Measurements from ENCODE around the gene ALX1. TPM values are rescaled to one million over a fixed set of nuclear protein-coding genes. Genes with fewer than 3 reads are reported as not detected.

Gene ALX1
- total and polyA plus RNA-seq, 9 of the 15 experiments (the other 6 are each of a cell fraction or from before 2014, with no cell fraction given) = 0.09 to 0.31 (median 0.11) TPM; not detected in 2

DNA sequence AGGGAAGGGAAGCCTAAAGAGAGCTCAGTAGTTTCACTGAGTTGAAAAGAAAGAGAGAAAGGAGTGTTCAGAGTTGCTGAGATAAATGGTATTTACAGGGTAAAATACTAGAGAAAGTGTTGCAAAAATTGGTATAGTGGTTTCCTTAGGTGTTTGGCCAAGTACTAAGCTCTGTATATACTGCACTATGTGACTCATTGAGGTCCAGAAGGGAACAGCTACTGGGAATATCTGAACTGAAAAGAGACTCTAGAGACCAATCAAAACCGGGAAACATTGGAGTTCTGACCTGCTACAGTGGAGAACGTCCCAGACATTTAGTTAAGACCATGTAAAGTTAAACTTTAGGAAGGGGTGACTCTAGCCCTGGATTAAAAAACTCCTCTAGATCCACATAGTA, 42.7 kb upstream of the ALX1 start:
- WGBS (ENCODE audit: insufficient coverage, low coverage, missing lambda C conversion rate) = 0% methylated on average over 2 of the region's 2 CpGs
- intact Hi-C loops (cut with micrococcal nuclease) = no loop called here
- no peak for DNase-seq (ENCODE audit: extremely low read depth in 1 of 4, low spot score in 3 of 4)
- ATAC-seq = no peak
- Histone ChIP-seq H3K4me2 (ENCODE audit: insufficient read depth, low read length) (no peak overlapping the region), H4K20me1 (replicated peaks; ENCODE audit: control insufficient read depth, insufficient read depth, low read length) (no peaks in the 10 kb centered on the region), H3K9me1 (ENCODE audit: control insufficient read depth, insufficient read depth, low read length) (no peaks in the 10 kb centered on the region), H3K9ac (ENCODE audit: insufficient read depth in 1 of 2, low read depth in 2 of 2, low read length in 2 of 2) (no peak overlapping the region), H3K79me2 (ENCODE audit: control insufficient read depth, insufficient read depth, low read length) (no peaks in the 10 kb centered on the region), H3K36me3 (ENCODE audit: control insufficient read depth, insufficient read depth, low read length) (no peaks in the 10 kb centered on the region), H3K27me3 (ENCODE audit: control insufficient read depth in 2 of 2, insufficient read depth in 2 of 2, low read length in 2 of 2) (no peaks in the 10 kb centered on the region), H3K4me1 (replicated peaks in 1 of 2; ENCODE audit: control insufficient read depth in 2 of 2, insufficient read depth in 2 of 2, low read length in 2 of 2) (no peaks in the 10 kb centered on the region), H3K9me3 (replicated peaks; ENCODE audit: control insufficient read depth, insufficient read depth, low read depth, low read length) (no peaks in the 10 kb centered on the region), H3K27ac (ENCODE audit: extremely low read depth, low read depth, low read length) (no peak overlapping the region), H3K4me3 (no peak overlapping the region), H2AFZ (ENCODE audit: low read depth, low read length) (no peak overlapping the region)
- TF ChIP-seq ZNF41 (CRISPR knock-in tag; conservative IDR thresholded peaks at IDR 0.05) = no peak
- no peak for TF ChIP-seq NFE2 (IDR thresholded peaks at IDR 0.05; ENCODE audit: low read depth)
- no peak for TF ChIP-seq DNMT1 (IDR thresholded peaks at IDR 0.05)
- TF ChIP-seq RBM17 (IDR thresholded peaks at IDR 0.05; ENCODE audit: borderline replicate concordance, low read depth, low read length) = no peak
- no peak for TF ChIP-seq PHTF2 (CRISPR knock-in tag; IDR thresholded peaks at IDR 0.05)
- POLR2A ChIA-PET = no interaction called here
- no peak for FAIRE-seq
- in situ Hi-C loops (cut with MboI) = no loop called here
- BruUV-seq (replicated peaks) = no TSS peak
- CTCF ChIA-PET (ENCODE audit: low intra/inter-chr PET ratio) = no interaction called here

GRCh38 chr12:85244561-85244960, 35.5 kb upstream of the ALX1 start:
- no peak for FAIRE-seq
- H3K9ac ChIP-seq (ENCODE audit: insufficient read depth in 1 of 2, low read depth in 2 of 2, low read length in 2 of 2) = no peak overlapping the region
- TF ChIP-seq CBFA2T3 (IDR thresholded peaks at IDR 0.05) (no peak), ZNF3 (CRISPR knock-in tag; IDR thresholded peaks at IDR 0.05) (no peak), TAF7 (tag; IDR thresholded peaks at IDR 0.05) (no peak), ILK (tag; IDR thresholded peaks at IDR 0.05; ENCODE audit: borderline replicate concordance, low read depth) (no peak)
- TF ChIP-seq, protein P1, sequence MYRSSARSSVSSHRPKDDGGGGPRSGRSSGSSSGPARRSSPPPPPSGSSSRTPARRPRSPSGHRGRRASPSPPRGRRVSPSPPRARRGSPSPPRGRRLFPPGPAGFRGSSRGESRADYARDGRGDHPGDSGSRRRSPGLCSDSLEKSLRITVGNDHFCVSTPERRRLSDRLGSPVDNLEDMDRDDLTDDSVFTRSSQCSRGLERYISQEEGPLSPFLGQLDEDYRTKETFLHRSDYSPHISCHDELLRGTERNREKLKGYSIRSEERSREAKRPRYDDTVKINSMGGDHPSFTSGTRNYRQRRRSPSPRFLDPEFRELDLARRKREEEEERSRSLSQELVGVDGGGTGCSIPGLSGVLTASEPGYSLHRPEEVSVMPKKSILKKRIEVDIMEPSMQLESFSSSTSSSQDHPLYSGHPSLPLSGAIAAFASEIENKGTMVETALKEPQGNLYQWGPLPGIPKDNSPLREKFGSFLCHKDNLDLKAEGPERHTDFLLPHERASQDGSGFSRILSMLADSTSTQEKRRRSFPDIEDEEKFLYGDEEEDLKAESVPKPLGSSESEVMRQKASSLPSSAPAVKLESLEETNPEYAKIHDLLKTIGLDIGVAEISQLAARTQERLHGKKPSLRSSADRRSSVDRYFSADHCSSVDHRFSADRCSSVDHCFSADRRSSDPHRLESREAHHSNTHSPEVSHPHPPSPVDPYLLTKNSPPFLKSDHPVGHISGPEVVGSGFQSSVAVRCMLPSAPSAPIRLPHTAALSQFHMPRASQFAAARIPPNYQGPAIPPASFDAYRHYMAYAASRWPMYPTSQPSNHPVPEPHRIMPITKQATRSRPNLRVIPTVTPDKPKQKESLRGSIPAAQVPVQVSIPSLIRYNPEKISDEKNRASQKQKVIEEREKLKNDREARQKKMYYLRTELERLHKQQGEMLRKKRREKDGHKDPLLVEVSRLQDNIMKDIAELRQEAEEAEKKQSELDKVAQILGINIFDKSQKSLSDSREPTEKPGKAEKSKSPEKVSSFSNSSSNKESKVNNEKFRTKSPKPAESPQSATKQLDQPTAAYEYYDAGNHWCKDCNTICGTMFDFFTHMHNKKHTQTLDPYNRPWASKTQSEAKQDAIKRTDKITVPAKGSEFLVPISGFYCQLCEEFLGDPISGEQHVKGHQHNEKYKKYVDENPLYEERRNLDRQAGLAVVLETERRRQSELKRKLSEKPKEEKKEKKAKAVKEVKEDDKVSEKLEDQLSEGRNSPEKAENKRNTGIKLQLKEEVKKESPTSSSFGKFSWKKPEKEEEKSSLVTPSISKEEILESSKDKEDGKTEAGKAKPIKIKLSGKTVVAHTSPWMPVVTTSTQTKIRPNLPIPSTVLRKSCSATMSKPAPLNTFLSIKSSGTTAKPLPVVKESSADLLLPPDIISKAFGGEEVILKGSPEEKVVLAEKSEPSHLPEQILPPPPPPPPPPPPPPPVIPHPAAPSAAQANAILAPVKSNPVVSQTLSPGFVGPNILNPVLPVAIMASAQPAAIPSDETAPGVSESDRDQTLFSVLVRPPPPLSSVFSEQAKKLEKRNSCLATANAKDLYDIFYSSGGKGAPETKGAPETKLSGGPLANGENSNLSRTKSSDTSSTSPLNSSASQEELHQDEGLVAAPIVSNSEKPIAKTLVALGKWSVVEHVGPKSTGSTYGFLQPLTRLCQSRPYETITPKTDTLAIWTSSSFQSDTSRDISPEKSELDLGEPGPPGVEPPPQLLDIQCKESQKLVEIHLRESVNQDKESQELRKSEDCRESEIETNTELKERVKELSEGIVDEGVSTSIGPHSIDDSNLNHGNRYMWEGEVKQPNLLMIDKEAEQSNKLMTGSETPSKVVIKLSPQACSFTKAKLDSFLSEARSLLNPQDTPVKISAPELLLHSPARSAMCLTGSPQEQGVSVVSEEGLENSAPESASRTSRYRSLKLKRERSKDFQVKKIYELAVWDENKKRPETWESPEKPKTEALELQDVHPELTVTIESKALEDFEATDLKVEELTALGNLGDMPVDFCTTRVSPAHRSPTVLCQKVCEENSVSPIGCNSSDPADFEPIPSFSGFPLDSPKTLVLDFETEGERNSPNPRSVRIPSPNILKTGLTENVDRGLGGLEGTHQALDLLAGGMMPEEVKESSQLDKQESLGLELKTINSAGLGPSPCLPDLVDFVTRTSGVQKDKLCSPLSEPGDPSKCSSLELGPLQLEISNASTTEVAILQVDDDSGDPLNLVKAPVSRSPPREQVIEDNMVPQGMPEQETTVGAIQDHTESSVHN (IDR thresholded peaks at IDR 0.05; ENCODE audit: borderline replicate concordance in 1 of 2, low read depth in 1 of 2) = no peak

More at GRCh38 chr12:85244561-85244960, 35.5 kb upstream of the ALX1 start:
- in situ Hi-C loops (cut with MboI) = no loop called here
- no peak overlapping the region for H2AFZ ChIP-seq (ENCODE audit: low read depth, low read length)
- ChIA-PET POLR2A (interaction anchor here (1.0 kb wide), 1 partner anchor 62 kb away, joined by 3 read pairs; no protein-coding TSS in a partner anchor), CTCF (ENCODE audit: low intra/inter-chr PET ratio) (no interaction called here)
- DNase-seq (ENCODE audit: extremely low read depth in 1 of 4, low spot score in 3 of 4) (no peak), ATAC-seq (no peak)
- WGBS (ENCODE audit: insufficient coverage, low coverage, missing lambda C conversion rate) = 2% methylated on average over 3 of the region's 3 CpGs
- no peaks in the 10 kb centered on the region for H3K36me3 ChIP-seq (ENCODE audit: control insufficient read depth, insufficient read depth, low read length)
- no peaks in the 10 kb centered on the region for H3K27me3 ChIP-seq (ENCODE audit: control insufficient read depth in 2 of 2, insufficient read depth in 2 of 2, low read length in 2 of 2)
- no peaks in the 10 kb centered on the region for H4K20me1 ChIP-seq (replicated peaks; ENCODE audit: control insufficient read depth, insufficient read depth, low read length)
- H3K4me2 ChIP-seq (ENCODE audit: insufficient read depth, low read length) = no peak overlapping the region
- no peaks in the 10 kb centered on the region for H3K4me1 ChIP-seq (replicated peaks in 1 of 2; ENCODE audit: control insufficient read depth in 2 of 2, insufficient read depth in 2 of 2, low read length in 2 of 2)
- BruUV-seq (replicated peaks) = no TSS peak
- intact Hi-C loops (cut with micrococcal nuclease) = no loop called here
- no peaks in the 10 kb centered on the region for H3K9me3 ChIP-seq (replicated peaks; ENCODE audit: control insufficient read depth, insufficient read depth, low read depth, low read length)
- H3K4me3 ChIP-seq = no peak overlapping the region
- H3K9me1 ChIP-seq (ENCODE audit: control insufficient read depth, insufficient read depth, low read length) = no peaks in the 10 kb centered on the region
- H3K27ac ChIP-seq (ENCODE audit: extremely low read depth, low read depth, low read length) = no peak overlapping the region
- no peaks in the 10 kb centered on the region for H3K79me2 ChIP-seq (ENCODE audit: control insufficient read depth, insufficient read depth, low read length)
